Heart left ventricle (tissue), 16 donors: ENCODE data around the gene CALR. TPM values are rescaled to one million over a fixed set of nuclear protein-coding genes. Genes with fewer than 3 reads are reported as not detected.

Source experiments
- ATAC-seq, 4 donors: fragments of 200-7000 bp; cut with Tn5 transposase; one replicate each; pipeline ENCODE4 v1.9.1; 2020 to 2022; ENCODE audit warnings: moderate library complexity in 4 of 4, mild to moderate bottlenecking in 3 of 4, moderate number of reproducible peaks in 1 of 4
- DNase-seq, 5 donors: peaks; one replicate each; pipeline ENCODE4 v3.0.0-alpha.2; 2020
- H3K27ac ChIP-seq, 12 donors: fragments of 200-600 bp; sonication (generic) in 4 of 12; one replicate each; pipeline versions ENCODE4 v1.5.0 to v1.8.0; 2016 to 2022; ENCODE audit warnings: mild to moderate bottlenecking in 2 of 12
- H3K27me3 ChIP-seq, 9 donors: fragments of 200-600 bp; sonication (generic) in 2 of 9; one replicate each; pipeline versions ENCODE4 v1.5.1 to v1.8.0; 2016 to 2022; ENCODE audit warnings: mild to moderate bottlenecking in 3 of 9
- H3K36me3 ChIP-seq, 9 donors: fragments of 200-600 bp; sonication (generic) in 2 of 9; one replicate each; pipeline versions ENCODE4 v1.5.0 to v1.8.0; 2018 to 2022; ENCODE audit warnings: mild to moderate bottlenecking in 2 of 9
- H3K4me1 ChIP-seq, 12 donors: fragments of 200-600 bp; sonication (generic) in 4 of 12; one replicate each; pipeline versions ENCODE4 v1.5.0 to v1.8.0; 2016 to 2022; ENCODE audit warnings: mild to moderate bottlenecking in 3 of 12
- H3K4me3 ChIP-seq, 12 donors: fragments of 200-600 bp; sonication (generic) in 4 of 12; one replicate each; pipeline versions ENCODE4 v1.5.0 to v1.8.0; 2017 to 2022; ENCODE audit warnings: mild to moderate bottlenecking in 9 of 12, moderate library complexity in 4 of 12
- H3K9me3 ChIP-seq, 12 donors: fragments of 200-600 bp; sonication (generic) in 4 of 12; one replicate each; pipeline versions ENCODE4 v1.5.0 to v1.8.0; 2016 to 2022; ENCODE audit warnings: mild to moderate bottlenecking in 1 of 12
- CTCF ChIP-seq, 12 donors: fragments of 200-600 bp; sonication (generic) in 4 of 12; IDR thresholded peaks; one replicate each; pipeline versions ENCODE4 v1.5.0 to v1.8.0; 2018 to 2022; ENCODE audit warnings: antibody characterized with exemption in 12 of 12, mild to moderate bottlenecking in 5 of 12
- POLR2A ChIP-seq, 2 donors: fragments of 450-650 bp; IDR thresholded peaks; one replicate each; pipeline ENCODE4 v1.6.1; 2017; ENCODE audit warnings: antibody characterized with exemption in 2 of 2, mild to moderate bottlenecking in 2 of 2, moderate library complexity in 2 of 2
- WGBS, 4 donors: extraction: QIAGEN DNeasy Blood & Tissue Kit in 2 of 4; methylation state at CpG; one replicate each; pipeline versions ENCODE4 v1.1.5 to v1.1.7; 2013 to 2018; 5-methylcytosine and 5-hydroxymethylcytosine counted together
- intact Hi-C, 10 donors: fragments of 100-400 bp; cut with DNase I; formaldehyde crosslinking; loops; one replicate each; pipeline versions ENCODE4 v1.11.1 to v1.14.2; 2022
- polyA plus RNA-seq, 2 donors: library from polyadenylated mRNA; stranded (reverse); fragments of 200-250 nt; gene quantifications; one replicate each; pipeline ENCODE4 v1.2.3, GENCODE V29; 2013
- total RNA-seq, 9 donors: library from RNA; depleted of rRNA in 2 of 9; stranded (reverse); fragments of >200 nt in 2 of 9; fragmentation: NEBNext Ultra II Directional in 3 of 9; extraction: Animal tissue kit (Norgen Biotek cat#: 25700) in 3 of 9; gene quantifications; one replicate each; pipeline versions ENCODE4 v1.1.0 to v1.2.4, GENCODE V29; 2016 to 2023
- donor health status: ischemic (EF 13 %, LVEDD 7.1; RV severe dilation, severe dysfunction).
- donor health status: healthy with polysubstance abuse.
- donor health status: DM: no; HTN: yes; CAD: no.
- donor health status: DM: no; HTN: no; CAD: no.
- donor health status: ischemic (EF 25% LVEDD 6.9; RV normal size, moderate dysfunction).
- donor health status: ischemic (EF 25% LVEDD 5.7; RV mildly dilated, moderate dysfunction).
- donor health status: healthy.
- donor health status: DM: yes; HTN: yes; CAD: no.
- donor health status: ischemic (EF 35%, LVEDD 5.7; RV mildly dilated, moderate dysfunction).
- donor health status: nonischemic (EF 11% LVEDD 7.7; RV severe dilation, severe dysfunction).
- donor health status: DM: yes; HTN: yes; CAD: no.
- donor health status: PGD.
- donor health status: ischemic (EF 29% LVEDD 5.4; RV normal size, mild dysfunction).
- donor health status: nonischemic (EF 23%, LVEDD 6.1; RV moderate dilation, normal function).

Gene CALR
- total and polyA plus RNA-seq, 11 donors = 227 to 816 (median 380) TPM

GRCh38 chr19:12987190-12987589 lies 48.8 kb downstream of the CALR start:
- intact Hi-C loops = loop anchor here in 5 of 10 donors (5.0 to 10.0 kb wide), 4 partner anchors 40 to 75 kb away; no protein-coding TSS in a partner anchor
- Histone ChIP-seq H3K4me3 (no peak overlapping the region), H3K36me3 (no peaks in the 10 kb centered on the region), H3K27ac (no peak overlapping the region), H3K9me3 (no peaks in the 10 kb centered on the region), H3K27me3 (peaks cover 0 to 5% (median 0%) of the 10 kb centered on the region in 9 donors), H3K4me1 (peaks cover 0 to 28% (median 15%) of the 10 kb centered on the region in 12 donors)
- TF ChIP-seq CTCF (IDR thresholded peaks at IDR 0.05) = no peak
- no peak for TF ChIP-seq POLR2A (IDR thresholded peaks at IDR 0.05)
- DNase-seq (no peak), ATAC-seq (no peak)
- WGBS, 4 donors = 84 to 92% (median 86%) methylated on average over 3 of the region's 3 CpGs

GRCh38 chr19:12987781-12988180 lies 49.4 kb downstream of the CALR start:
- intact Hi-C loops = loop anchor here in 5 of 10 donors (5.0 to 10.0 kb wide), 4 partner anchors 40 to 75 kb away; no protein-coding TSS in a partner anchor

DNA sequence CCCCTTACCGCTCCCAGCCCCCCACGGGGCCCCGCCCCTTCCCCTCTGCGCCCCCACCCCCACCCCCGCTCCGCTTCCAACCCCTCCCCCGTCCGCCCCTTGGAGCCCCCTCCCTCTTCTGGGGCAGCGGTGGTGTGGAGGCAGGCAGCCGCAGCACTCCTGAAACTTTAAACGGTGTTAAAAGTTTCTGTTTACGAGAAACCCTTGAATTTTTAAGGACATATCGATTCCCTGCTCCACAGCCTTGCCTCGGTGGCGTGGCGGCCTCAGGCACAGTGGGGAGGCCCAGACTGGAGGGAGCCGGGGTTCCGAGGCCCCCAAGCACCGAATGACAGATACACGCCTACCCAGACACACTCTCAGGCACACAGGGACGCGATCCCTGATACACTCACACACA lies 52.0 kb downstream of the CALR start:
- WGBS, 4 donors = 40 to 53% (median 50%) methylated on average over 22 of the region's 22 CpGs
- Histone ChIP-seq H3K4me3 (no peak overlapping the region), H3K4me1 (peaks cover 0 to 11% (median 4%) of the 10 kb centered on the region in 12 donors), H3K27ac (no peak overlapping the region), H3K9me3 (no peaks in the 10 kb centered on the region), H3K27me3 (no peaks in the 10 kb centered on the region), H3K36me3 (no peaks in the 10 kb centered on the region)
- no peak for ATAC-seq
- no peak for DNase-seq
- intact Hi-C loops = no loop called here
- TF ChIP-seq CTCF (IDR thresholded peaks at IDR 0.05) (no peak), POLR2A (IDR thresholded peaks at IDR 0.05) (no peak)

More at GRCh38 chr19:12987781-12988180, 49.4 kb downstream of the CALR start:
- TF ChIP-seq POLR2A (IDR thresholded peaks at IDR 0.05) (no peak), CTCF (IDR thresholded peaks at IDR 0.05) (no peak)
- Histone ChIP-seq H3K36me3 (no peaks in the 10 kb centered on the region), H3K27ac (no peak overlapping the region), H3K4me1 (peaks cover 0 to 28% (median 15%) of the 10 kb centered on the region in 12 donors), H3K9me3 (no peaks in the 10 kb centered on the region), H3K4me3 (no peak overlapping the region), H3K27me3 (no peaks in the 10 kb centered on the region)
- 69 to 90% (median 78%) methylated on average over 6 to 10 of the region's 10 CpGs for WGBS, 4 donors
- DNase-seq (no peak), ATAC-seq (no peak)

DNA sequence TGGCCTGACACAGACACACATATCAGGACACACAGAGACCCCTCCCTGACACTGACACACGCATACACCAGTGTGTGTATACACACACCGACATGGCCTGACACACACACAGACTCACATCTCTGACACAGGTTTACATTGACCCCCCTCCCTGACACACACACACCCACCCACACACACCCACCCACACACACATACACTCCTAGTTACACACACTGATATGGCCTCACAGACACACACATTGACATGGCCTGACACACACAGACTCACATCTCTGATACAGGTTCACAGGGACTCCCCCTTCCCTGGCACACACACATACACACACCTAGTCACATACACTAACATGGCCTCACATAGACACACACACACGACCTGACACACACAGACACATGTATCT lies 52.4 kb downstream of the CALR start:
- no peak overlapping the region for H3K27ac ChIP-seq
- ATAC-seq = no peak
- no peak overlapping the region for H3K4me3 ChIP-seq
- H3K9me3 ChIP-seq = no peaks in the 10 kb centered on the region
- H3K4me1 ChIP-seq = peaks cover 0 to 7% (median 1%) of the 10 kb centered on the region in 12 donors
- intact Hi-C loops = no loop called here
- no peak for TF ChIP-seq CTCF (IDR thresholded peaks at IDR 0.05)
- TF ChIP-seq POLR2A (IDR thresholded peaks at IDR 0.05) = no peak
- no peaks in the 10 kb centered on the region for H3K36me3 ChIP-seq
- no peak for DNase-seq
- WGBS, 4 donors = 75 to 80% (median 78%) methylated on average over 3 of the region's 3 CpGs
- H3K27me3 ChIP-seq = no peaks in the 10 kb centered on the region
